Measurements from ENCODE around the gene DAO.
"Not testable (repeated sequence)": the region's sequence is repeated elsewhere in the genome, so short reads cannot be mapped to it uniquely, and the experiment has no call there.

DAO gene

GRCh38 chr12:108859141-108859922, 20.6 kb upstream of the DAO start:
- H3K27me3 ChIP-seq (ENCODE audit: insufficient read depth, low read length) = peaks cover 14% of the 10 kb centered on the region; the same call in 1 of the 2 replicates
- H3K9me3 ChIP-seq (ENCODE audit: insufficient read depth, low read depth, low read length); H3K36me3 ChIP-seq (ENCODE audit: insufficient read depth, low read depth, low read length); H3K27ac ChIP-seq (ENCODE audit: low read length); H3K9ac ChIP-seq (ENCODE audit: low read depth, low read length): not testable (repeated sequence)
- H3K4me1 ChIP-seq (ENCODE audit: insufficient read depth, low read length) = peaks cover 10% of the 10 kb centered on the region
- H3K4me3 ChIP-seq (ENCODE audit: low read length) = peak overlapping the region; percentile 67; the same call in 1 of the 2 replicates

- Histone ChIP-seq H3K36me3 (ENCODE audit: insufficient read depth, low read depth, low read length) (no peaks in the 10 kb centered on the region), H3K9ac (ENCODE audit: low read depth, low read length) (no peak overlapping the region), H3K9me3 (ENCODE audit: insufficient read depth, low read depth, low read length) (peaks cover 3% of the 10 kb centered on the region; the same call in 1 of the 2 replicates), H3K4me1 (ENCODE audit: insufficient read depth, low read length) (peaks cover 10% of the 10 kb centered on the region), H3K27ac (ENCODE audit: low read length) (no peak overlapping the region), H3K4me3 (ENCODE audit: low read length) (no peak overlapping the region), H3K27me3 (ENCODE audit: insufficient read depth, low read length) (peaks cover 14% of the 10 kb centered on the region; the same call in 1 of the 2 replicates)
Observed at GRCh38 chr12:108859923-108860291, 20.0 kb upstream of the DAO start.

GRCh38 chr12:108860443-108860842, 19.4 kb upstream of the DAO start:
- Histone ChIP-seq H3K36me3 (ENCODE audit: insufficient read depth, low read depth, low read length) (no peaks in the 10 kb centered on the region), H3K27ac (ENCODE audit: low read length) (no peak overlapping the region), H3K9me3 (ENCODE audit: insufficient read depth, low read depth, low read length) (no peaks in the 10 kb centered on the region), H3K9ac (ENCODE audit: low read depth, low read length) (no peak overlapping the region), H3K4me3 (ENCODE audit: low read length) (no peak overlapping the region), H3K4me1 (ENCODE audit: insufficient read depth, low read length) (peaks cover 10% of the 10 kb centered on the region), H3K27me3 (ENCODE audit: insufficient read depth, low read length) (peaks cover 14% of the 10 kb centered on the region; the same call in 1 of the 2 replicates)

GRCh38 chr12:108861878-108862587, 17.9 kb upstream of the DAO start:
- H3K9ac ChIP-seq (ENCODE audit: low read depth, low read length) = no peak overlapping the region
- no peak overlapping the region for H3K27ac ChIP-seq (ENCODE audit: low read length)
- H3K36me3 ChIP-seq (ENCODE audit: insufficient read depth, low read depth, low read length) = no peaks in the 10 kb centered on the region
- H3K9me3 ChIP-seq (ENCODE audit: insufficient read depth, low read depth, low read length) = no peaks in the 10 kb centered on the region
- H3K4me3 ChIP-seq (ENCODE audit: low read length) = no peak overlapping the region
- peaks cover 5% of the 10 kb centered on the region for H3K4me1 ChIP-seq (ENCODE audit: insufficient read depth, low read length)
- H3K27me3 ChIP-seq (ENCODE audit: insufficient read depth, low read length) = peaks cover 14% of the 10 kb centered on the region; the same call in 1 of the 2 replicates

- Histone ChIP-seq H3K9me3 (ENCODE audit: insufficient read depth, low read depth, low read length) (no peaks in the 10 kb centered on the region), H3K27ac (ENCODE audit: low read length) (no peak overlapping the region), H3K4me3 (ENCODE audit: low read length) (no peak overlapping the region), H3K27me3 (ENCODE audit: insufficient read depth, low read length) (peaks cover 14% of the 10 kb centered on the region; the same call in 1 of the 2 replicates), H3K9ac (ENCODE audit: low read depth, low read length) (no peak overlapping the region), H3K4me1 (ENCODE audit: insufficient read depth, low read length) (peaks cover 5% of the 10 kb centered on the region), H3K36me3 (ENCODE audit: insufficient read depth, low read depth, low read length) (no peaks in the 10 kb centered on the region)
Observed at GRCh38 chr12:108862588-108862959, 17.3 kb upstream of the DAO start.

- Histone ChIP-seq H3K9ac (ENCODE audit: low read depth, low read length) (no peak overlapping the region), H3K27ac (ENCODE audit: low read length) (no peak overlapping the region), H3K27me3 (ENCODE audit: insufficient read depth, low read length) (no peaks in the 10 kb centered on the region), H3K4me3 (ENCODE audit: low read length) (no peak overlapping the region), H3K4me1 (ENCODE audit: insufficient read depth, low read length) (no peaks in the 10 kb centered on the region), H3K36me3 (ENCODE audit: insufficient read depth, low read depth, low read length) (no peaks in the 10 kb centered on the region), H3K9me3 (ENCODE audit: insufficient read depth, low read depth, low read length) (no peaks in the 10 kb centered on the region)
Observed at GRCh38 chr12:108865169-108865568, 14.7 kb upstream of the DAO start.

- H3K9ac ChIP-seq (ENCODE audit: low read depth, low read length); H3K36me3 ChIP-seq (ENCODE audit: insufficient read depth, low read depth, low read length); H3K27ac ChIP-seq (ENCODE audit: low read length); H3K4me3 ChIP-seq (ENCODE audit: low read length); H3K9me3 ChIP-seq (ENCODE audit: insufficient read depth, low read depth, low read length); H3K27me3 ChIP-seq (ENCODE audit: insufficient read depth, low read length); H3K4me1 ChIP-seq (ENCODE audit: insufficient read depth, low read length): not testable (repeated sequence)
Observed at GRCh38 chr12:108866083-108866482, 13.8 kb upstream of the DAO start.

- no peaks in the 10 kb centered on the region for H3K36me3 ChIP-seq (ENCODE audit: insufficient read depth, low read depth, low read length)
- no peak overlapping the region for H3K27ac ChIP-seq (ENCODE audit: low read length)
- H3K4me3 ChIP-seq (ENCODE audit: low read length) = no peak overlapping the region
- H3K9me3 ChIP-seq (ENCODE audit: insufficient read depth, low read depth, low read length) = no peaks in the 10 kb centered on the region
- no peaks in the 10 kb centered on the region for H3K27me3 ChIP-seq (ENCODE audit: insufficient read depth, low read length)
- no peaks in the 10 kb centered on the region for H3K4me1 ChIP-seq (ENCODE audit: insufficient read depth, low read length)
- no peak overlapping the region for H3K9ac ChIP-seq (ENCODE audit: low read depth, low read length)
Observed at GRCh38 chr12:108868781-108869180, 11.1 kb upstream of the DAO start.

GRCh38 chr12:108875280-108875679, 4.6 kb upstream of the DAO start:
- Histone ChIP-seq H3K27ac (ENCODE audit: low read length) (no peak overlapping the region), H3K4me3 (ENCODE audit: low read length) (no peak overlapping the region), H3K27me3 (ENCODE audit: insufficient read depth, low read length) (no peaks in the 10 kb centered on the region), H3K4me1 (ENCODE audit: insufficient read depth, low read length) (no peaks in the 10 kb centered on the region), H3K9ac (ENCODE audit: low read depth, low read length) (no peak overlapping the region), H3K36me3 (ENCODE audit: insufficient read depth, low read depth, low read length) (no peaks in the 10 kb centered on the region), H3K9me3 (ENCODE audit: insufficient read depth, low read depth, low read length) (no peaks in the 10 kb centered on the region)

GRCh38 chr12:108875682-108876361, 4.1 kb upstream of the DAO start:
- H3K4me3 ChIP-seq (ENCODE audit: low read length) = no peak overlapping the region
- H3K27ac ChIP-seq (ENCODE audit: low read length) = no peak overlapping the region
- no peaks in the 10 kb centered on the region for H3K9me3 ChIP-seq (ENCODE audit: insufficient read depth, low read depth, low read length)
- no peaks in the 10 kb centered on the region for H3K4me1 ChIP-seq (ENCODE audit: insufficient read depth, low read length)
- no peaks in the 10 kb centered on the region for H3K27me3 ChIP-seq (ENCODE audit: insufficient read depth, low read length)
- no peaks in the 10 kb centered on the region for H3K36me3 ChIP-seq (ENCODE audit: insufficient read depth, low read depth, low read length)
- H3K9ac ChIP-seq (ENCODE audit: low read depth, low read length) = no peak overlapping the region

GRCh38 chr12:108876550-108876949, 3.3 kb upstream of the DAO start:
- no peaks in the 10 kb centered on the region for H3K36me3 ChIP-seq (ENCODE audit: insufficient read depth, low read depth, low read length)
- H3K27me3 ChIP-seq (ENCODE audit: insufficient read depth, low read length) = no peaks in the 10 kb centered on the region
- H3K27ac ChIP-seq (ENCODE audit: low read length) = no peak overlapping the region
- H3K4me1 ChIP-seq (ENCODE audit: insufficient read depth, low read length) = no peaks in the 10 kb centered on the region
- no peak overlapping the region for H3K9ac ChIP-seq (ENCODE audit: low read depth, low read length)
- no peak overlapping the region for H3K4me3 ChIP-seq (ENCODE audit: low read length)
- no peaks in the 10 kb centered on the region for H3K9me3 ChIP-seq (ENCODE audit: insufficient read depth, low read depth, low read length)
